NCI-H1417 (cell line): ENCODE results near the gene CACNG7.

ENCODE experiments used
- DNase-seq, 3 experiments: peaks; one replicate each; lab custom pipeline; 2025; lab: John Stamatoyannopoulos, UW

The CACNG7 gene

DNA sequence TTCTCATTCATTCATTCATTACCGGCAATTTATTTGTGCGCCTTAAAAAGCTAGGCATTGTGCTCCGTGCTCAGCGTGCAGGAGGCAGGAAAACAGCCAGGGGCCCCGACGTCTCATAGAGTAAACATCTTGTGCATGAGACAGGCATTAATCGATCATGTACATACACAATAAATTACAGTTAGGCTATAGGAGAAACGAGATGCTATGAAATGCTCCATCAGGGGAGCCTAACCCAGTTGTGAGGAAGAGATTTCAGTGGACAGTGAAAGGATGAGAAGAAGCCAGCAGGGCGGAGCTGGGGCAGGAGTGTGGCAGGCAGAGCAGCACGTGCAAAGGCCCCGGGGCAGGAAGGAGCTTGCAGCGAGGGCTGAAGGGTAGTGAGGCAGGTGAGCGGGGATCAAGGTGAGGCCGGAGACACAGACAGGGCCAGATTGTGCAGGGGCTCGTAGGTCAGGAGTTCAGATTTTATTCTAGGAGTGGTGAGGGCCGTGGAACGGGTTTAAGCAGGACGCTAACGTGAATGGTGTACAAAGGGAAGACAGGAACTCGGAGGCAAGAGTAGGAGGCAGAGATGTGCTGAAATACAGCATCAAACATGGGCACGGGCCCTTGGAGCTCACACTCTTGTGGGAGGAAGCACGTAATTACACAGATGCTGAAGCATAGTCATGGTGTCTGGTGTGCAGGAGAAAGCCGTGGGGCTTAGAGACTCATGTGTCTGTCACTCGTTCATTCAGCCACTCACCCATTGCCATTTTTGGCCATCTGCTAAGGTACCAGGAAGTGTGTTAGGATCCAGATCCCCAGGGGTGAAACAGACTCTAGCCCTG is 74.6 kb downstream of the CACNG7 start:
- DNase-seq = no peak

DNA sequence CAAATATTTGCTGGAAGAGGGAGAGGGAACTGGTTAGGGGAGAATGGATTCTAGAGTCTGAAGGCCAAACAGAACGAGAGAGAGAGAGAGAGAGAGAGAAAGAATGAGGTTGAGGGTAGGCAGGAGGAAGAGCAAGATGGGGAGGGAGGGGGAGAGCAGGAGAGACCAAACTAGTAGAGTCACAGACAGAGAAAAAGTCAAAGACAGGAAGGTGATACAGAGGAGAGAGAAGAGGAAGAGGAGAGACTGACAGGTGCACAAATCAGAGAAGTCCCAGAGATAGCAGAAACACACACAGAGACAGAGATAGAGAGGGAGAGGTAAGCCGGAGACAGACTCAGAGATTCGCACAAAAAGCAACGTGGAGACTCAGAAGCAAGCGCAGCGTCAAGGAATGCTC is 76.8 kb downstream of the CACNG7 start:
- DNase-seq = no peak

DNA sequence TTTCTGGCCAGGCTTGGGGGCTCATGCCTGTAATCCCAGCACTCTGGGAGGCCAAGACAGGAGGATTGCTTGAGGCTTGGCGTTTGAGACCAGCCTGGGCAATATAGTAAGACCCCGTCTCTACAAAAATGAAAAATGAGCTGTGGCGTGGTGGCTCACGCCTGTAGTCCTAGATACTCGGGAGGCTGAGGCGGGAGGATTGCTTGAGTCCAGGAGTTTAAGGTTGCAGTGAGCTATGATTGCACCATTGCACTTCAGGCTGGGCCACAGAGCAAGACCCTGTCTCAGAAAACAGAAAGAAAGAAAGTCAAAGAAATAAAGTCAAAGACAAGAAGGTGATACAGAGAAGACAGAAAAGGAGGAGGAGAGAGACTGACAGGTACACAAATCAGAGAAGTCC is 79.9 kb downstream of the CACNG7 start:
- DNase-seq = no peak

DNA sequence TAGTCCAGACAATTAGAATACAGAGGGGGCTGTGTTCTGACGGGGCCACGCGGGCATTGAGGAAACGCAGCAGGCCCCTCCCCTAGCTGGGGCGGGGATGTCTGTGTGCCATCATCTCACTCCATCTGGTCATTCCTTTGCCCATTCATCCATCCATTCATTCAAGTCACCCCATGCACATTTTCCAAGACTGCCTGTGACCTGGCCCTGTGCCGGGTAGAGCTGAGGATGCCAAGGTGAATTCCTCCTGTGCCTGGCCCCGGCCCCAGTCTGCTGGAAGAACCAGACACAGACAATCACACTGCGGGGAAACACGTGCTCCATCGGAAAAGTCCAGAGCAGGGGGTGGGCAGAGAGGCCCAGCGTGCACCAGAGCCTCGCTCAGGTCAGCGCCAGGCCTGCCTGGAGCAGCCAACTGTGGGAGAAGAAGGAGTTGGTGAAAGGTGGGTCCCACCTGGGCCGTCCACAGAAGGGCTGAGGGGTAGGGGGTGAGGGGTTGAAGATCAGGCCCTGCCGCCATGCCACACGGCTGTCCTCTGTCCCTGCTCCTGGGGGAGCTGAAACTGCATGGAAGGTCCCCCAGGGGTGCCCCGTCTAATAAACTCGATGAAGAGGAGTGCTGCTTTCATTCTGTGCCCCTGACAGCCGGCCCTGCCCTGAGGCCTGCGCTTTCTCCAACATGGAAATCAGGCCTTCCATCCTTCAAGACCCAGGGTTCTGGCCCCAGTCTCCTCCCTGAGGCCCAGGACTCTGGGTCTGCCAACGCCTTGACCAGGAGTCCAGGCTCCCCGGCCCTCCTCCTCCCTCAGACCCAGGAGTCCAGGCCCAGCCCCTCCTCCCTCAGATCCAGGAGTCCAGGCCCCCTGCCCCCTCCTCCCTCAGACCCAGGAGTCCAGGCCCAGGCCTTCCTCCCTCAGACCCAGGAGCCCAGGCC is 80.8 kb downstream of the CACNG7 start:
- DNase-seq = no peak

DNA sequence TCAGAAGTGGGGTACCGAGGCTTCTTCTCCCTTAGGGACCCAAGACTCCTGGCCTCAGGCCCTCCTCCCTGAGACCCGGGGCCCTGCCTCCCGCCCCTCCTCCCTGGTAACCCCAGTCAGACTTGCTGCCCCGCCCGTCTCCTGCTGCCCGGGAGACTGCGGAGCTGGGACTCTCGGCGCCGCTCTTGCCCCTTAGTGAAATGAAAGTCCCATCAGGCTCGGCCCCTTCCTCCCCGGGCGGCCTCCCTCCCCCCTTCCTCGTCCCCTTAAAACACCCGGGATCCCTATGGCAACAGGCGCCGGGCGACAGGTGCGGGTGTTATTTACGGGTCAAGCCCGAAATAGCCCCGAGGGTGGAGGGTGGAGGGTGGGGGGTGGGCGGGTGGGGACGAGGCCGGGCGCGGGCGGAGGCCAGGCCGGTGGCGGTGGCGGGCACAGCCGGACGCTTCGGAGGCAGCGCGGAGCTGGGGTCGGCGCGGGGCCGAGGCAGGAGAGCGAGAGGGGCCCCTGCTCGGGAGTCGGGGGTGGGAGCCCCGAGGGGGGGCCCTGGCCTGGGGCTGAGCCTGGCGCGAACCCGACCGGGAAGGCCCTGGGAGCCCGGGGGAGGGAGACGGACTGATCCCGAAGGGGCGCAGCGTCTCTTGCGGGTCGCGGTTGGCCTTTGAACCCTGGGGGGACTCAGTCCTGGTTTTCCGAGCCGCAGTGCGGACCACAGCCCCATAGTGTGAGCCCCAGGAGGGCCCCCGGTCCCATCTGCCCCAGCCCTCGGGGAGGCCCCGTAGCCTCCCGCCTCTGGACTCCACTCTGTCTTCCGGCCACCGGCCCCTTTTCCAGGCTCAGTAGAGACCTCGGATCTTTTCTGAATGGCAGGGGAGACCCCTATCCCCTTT is 82.4 kb downstream of the CACNG7 start, which contains the start of gene CACNG6:
Gene CACNG6, plus strand, starts transcription at position 414 of the 890 bp plus-strand sequence. CDS start 1,241 bp downstream, outside the sequence.
- DNase-seq = peak in 2 of 3 experiments; percentile 15 to 62

DNA sequence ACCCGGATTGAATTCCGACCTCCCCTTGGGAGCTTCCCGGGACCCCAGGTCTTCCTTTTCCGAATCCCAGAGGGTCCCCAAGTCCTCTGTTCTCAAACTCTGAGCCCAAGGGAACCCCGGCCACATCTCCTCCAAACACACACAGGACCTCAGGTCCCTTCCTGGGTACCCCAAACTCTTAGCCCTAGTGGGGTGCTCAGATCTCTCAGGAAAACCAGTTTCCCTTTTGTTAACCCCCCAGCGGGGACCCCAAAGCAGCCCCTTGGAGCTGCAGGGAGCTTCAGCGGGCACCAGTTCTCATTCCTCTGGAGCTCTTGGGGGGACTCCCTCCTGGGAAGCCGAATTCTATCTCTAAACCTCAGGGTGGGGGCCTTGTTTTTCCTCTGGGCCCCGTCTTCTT is 83.1 kb downstream of the CACNG7 start:
- no peak for DNase-seq

DNA sequence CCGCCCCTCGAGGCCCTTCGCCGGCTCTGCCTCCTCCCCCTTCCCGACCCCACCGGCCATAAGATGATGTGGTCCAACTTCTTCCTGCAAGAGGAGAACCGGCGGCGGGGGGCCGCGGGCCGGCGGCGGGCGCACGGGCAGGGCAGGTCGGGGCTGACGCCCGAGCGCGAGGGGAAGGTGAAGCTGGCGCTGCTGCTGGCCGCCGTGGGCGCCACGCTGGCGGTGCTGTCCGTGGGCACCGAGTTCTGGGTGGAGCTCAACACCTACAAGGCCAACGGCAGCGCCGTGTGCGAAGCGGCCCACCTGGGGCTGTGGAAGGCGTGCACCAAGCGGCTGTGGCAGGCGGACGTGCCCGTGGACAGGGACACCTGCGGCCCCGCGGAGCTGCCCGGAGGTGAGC is 83.7 kb downstream of the CACNG7 start:
- DNase-seq = no peak

DNA sequence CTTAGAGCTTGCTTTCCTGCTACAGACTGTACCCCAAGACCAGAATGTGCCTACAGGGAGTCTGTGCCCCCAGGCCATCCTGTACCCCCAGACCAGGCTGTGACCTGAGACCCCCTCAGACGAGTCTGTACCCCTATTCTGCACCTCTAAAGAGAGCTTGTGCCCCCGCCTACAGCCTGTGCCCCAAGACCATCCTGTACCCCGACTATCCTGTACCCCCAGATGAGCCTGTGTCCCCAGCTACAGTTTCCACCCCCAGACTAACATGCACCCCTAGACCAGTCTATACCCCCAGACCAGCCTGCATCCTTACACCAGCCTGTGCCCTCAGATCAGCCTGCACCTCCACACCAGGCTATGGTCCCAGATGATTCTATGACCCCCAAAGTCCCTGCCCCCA is 84.4 kb downstream of the CACNG7 start:
- no peak for DNase-seq
